Endothelial cell (in vitro differentiated cells): ENCODE results near the gene AVEN. TPM values are rescaled to one million over a fixed set of nuclear protein-coding genes. Genes with fewer than 3 reads are reported as not detected.

Source experiments
- DNase-seq: peaks from one replicate; pipeline ENCODE4 v3.0.0; 2021; ENCODE audit warnings: low spot score
- H3K27ac Mint-ChIP-seq: one replicate; pipeline ENCODE4 v1.8.0; 2021; ENCODE audit warnings: mixed read lengths, inconsistent platforms; ENCODE audit not compliant: unreplicated experiment
- H3K27me3 Mint-ChIP-seq: one replicate; pipeline ENCODE4 v1.8.0; 2021; ENCODE audit warnings: mild to moderate bottlenecking, moderate library complexity, mixed read lengths, inconsistent platforms; ENCODE audit not compliant: unreplicated experiment
- H3K36me3 Mint-ChIP-seq: one replicate; pipeline ENCODE4 v1.8.0; 2021; ENCODE audit warnings: mild to moderate bottlenecking, low read depth, mixed read lengths, inconsistent platforms; ENCODE audit not compliant: unreplicated experiment
- H3K4me1 Mint-ChIP-seq: one replicate; pipeline ENCODE4 v1.8.0; 2021; ENCODE audit warnings: mild to moderate bottlenecking, mixed read lengths, inconsistent platforms; ENCODE audit not compliant: unreplicated experiment
- H3K4me3 Mint-ChIP-seq: one replicate; pipeline ENCODE4 v1.8.0; 2021; ENCODE audit warnings: mild to moderate bottlenecking, mixed read lengths, inconsistent platforms; ENCODE audit not compliant: unreplicated experiment
- H3K9me3 Mint-ChIP-seq: one replicate; pipeline ENCODE4 v1.8.0; 2021; ENCODE audit warnings: mixed read lengths, inconsistent platforms; ENCODE audit not compliant: unreplicated experiment
- total RNA-seq: library from RNA; stranded (reverse); fragmentation: NEBNext Ultra II Directional; extraction: Animal tissue kit (Norgen Biotek cat#: 25700); gene quantifications from one replicate; pipeline ENCODE4 v1.2.1, GENCODE V29; 2021; ENCODE audit not compliant: unreplicated experiment
- TF ChIP-seq, protein P1 (sequence below): fragments of 200-600 bp; sonication (generic); IDR thresholded peaks from one replicate; pipeline ENCODE4 v1.5.0; 2021; ENCODE audit warnings: antibody characterized with exemption; ENCODE audit not compliant: unreplicated experiment

AVEN gene
- total RNA-seq, 1 donor from 2014 or later = 14.8 TPM

DNA sequence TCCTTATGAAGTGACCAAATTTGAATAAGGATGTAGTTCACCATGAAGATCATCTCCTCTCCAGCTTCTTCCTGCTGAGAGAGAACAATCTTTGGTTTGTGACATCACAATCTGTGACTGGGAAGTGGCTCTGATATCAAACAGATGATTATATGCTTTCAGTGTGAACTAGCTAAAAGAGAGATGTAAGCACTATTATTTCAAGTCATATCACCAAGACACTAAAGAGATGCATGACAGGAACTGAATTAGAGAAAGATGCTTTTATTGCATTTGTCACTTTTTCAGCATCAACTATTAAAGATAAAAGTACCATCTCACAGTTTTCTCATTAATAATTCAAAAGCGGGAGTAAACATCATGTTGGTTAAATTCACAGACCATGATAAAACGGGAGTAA lies 67.2 kb downstream of the AVEN start:
- H3K36me3 Mint-ChIP-seq = no peaks in the 10 kb centered on the region
- DNase-seq = no peak
- no peaks in the 10 kb centered on the region for H3K9me3 Mint-ChIP-seq
- peaks cover 9% of the 10 kb centered on the region for H3K4me1 Mint-ChIP-seq
- TF ChIP-seq, protein P1, sequence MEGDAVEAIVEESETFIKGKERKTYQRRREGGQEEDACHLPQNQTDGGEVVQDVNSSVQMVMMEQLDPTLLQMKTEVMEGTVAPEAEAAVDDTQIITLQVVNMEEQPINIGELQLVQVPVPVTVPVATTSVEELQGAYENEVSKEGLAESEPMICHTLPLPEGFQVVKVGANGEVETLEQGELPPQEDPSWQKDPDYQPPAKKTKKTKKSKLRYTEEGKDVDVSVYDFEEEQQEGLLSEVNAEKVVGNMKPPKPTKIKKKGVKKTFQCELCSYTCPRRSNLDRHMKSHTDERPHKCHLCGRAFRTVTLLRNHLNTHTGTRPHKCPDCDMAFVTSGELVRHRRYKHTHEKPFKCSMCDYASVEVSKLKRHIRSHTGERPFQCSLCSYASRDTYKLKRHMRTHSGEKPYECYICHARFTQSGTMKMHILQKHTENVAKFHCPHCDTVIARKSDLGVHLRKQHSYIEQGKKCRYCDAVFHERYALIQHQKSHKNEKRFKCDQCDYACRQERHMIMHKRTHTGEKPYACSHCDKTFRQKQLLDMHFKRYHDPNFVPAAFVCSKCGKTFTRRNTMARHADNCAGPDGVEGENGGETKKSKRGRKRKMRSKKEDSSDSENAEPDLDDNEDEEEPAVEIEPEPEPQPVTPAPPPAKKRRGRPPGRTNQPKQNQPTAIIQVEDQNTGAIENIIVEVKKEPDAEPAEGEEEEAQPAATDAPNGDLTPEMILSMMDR = no peak
- H3K27ac Mint-ChIP-seq = no peak overlapping the region
- no peak overlapping the region for H3K4me3 Mint-ChIP-seq
- no peaks in the 10 kb centered on the region for H3K27me3 Mint-ChIP-seq

DNA sequence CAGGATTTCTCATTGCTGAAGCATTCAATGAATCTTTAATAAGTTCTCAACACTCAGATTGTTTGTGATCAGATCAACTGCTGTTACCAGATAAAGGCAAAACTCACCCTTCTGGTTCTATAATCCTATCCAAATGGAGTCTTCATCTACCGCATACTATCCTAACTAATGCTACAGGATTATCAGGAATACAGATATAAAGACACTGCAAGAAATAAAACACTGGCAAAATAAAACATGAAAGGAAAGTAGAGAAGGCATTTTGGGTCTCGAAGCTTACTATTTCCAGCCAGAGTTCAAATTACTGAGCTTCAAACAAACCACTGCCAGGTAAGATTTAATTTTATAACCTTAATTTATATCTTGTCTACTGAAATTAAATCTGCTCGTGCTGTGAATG lies 70.2 kb downstream of the AVEN start:
- peaks cover 9% of the 10 kb centered on the region for H3K4me1 Mint-ChIP-seq
- no peaks in the 10 kb centered on the region for H3K27me3 Mint-ChIP-seq
- TF ChIP-seq, protein P1 = no peak
- no peak overlapping the region for H3K4me3 Mint-ChIP-seq
- H3K9me3 Mint-ChIP-seq = no peaks in the 10 kb centered on the region
- no peaks in the 10 kb centered on the region for H3K36me3 Mint-ChIP-seq
- DNase-seq = no peak
- no peak overlapping the region for H3K27ac Mint-ChIP-seq

DNA sequence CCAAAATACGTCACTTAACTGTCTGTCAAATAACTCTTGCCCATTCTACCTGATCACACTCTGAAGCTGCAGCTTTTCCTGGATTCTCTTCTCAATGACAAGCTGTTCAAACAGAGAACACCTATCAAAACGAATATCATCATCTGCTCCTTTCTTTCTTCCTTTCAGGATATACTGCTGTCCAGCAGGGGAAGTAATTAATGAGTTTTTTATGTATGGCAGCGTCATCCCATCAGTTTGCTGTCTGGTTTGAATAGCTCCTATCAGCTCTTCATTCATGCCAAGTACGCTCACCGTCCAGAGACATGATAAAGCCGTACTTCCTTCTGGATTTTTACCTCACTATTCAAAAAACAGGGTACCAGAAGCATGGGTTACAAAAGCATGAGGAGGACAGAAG lies 70.8 kb downstream of the AVEN start, which contains the start of gene CHRM5:
Gene CHRM5, plus strand, starts transcription at position 274 of the 400 bp plus-strand sequence. CDS start 94,221 bp downstream, outside the sequence.
- Mint-ChIP-seq H3K27ac (no peak within 1 kb of the TSS), H3K4me3 (no peak within 1 kb of the TSS), H3K27me3 (no peaks in the 10 kb centered on the region), H3K4me1 (peaks cover 9% of the 10 kb centered on the region), H3K36me3 (no peaks in the 10 kb centered on the region), H3K9me3 (no peaks in the 10 kb centered on the region)
- TF ChIP-seq, protein P1 = no peak
- DNase-seq = no peak

GRCh38 chr15:33964665-33965040 lies 74.4 kb downstream of the AVEN start:
- Mint-ChIP-seq H3K4me1 (peaks cover 9% of the 10 kb centered on the region), H3K9me3 (no peaks in the 10 kb centered on the region), H3K27me3 (no peaks in the 10 kb centered on the region), H3K27ac (no peak overlapping the region), H3K36me3 (no peaks in the 10 kb centered on the region), H3K4me3 (no peak overlapping the region)
- TF ChIP-seq, protein P1 = no peak
- no peak for DNase-seq

- Mint-ChIP-seq H3K36me3 (no peaks in the 10 kb centered on the region), H3K27me3 (no peaks in the 10 kb centered on the region), H3K4me1 (peaks cover 9% of the 10 kb centered on the region), H3K27ac (no peak overlapping the region), H3K4me3 (no peak overlapping the region), H3K9me3 (no peaks in the 10 kb centered on the region)
- TF ChIP-seq, protein P1 = peak; percentile 42
- DNase-seq = no peak
Measured at GRCh38 chr15:33963831-33964664, 75.0 kb downstream of the AVEN start.
